Limb (tissue), 2 donors: Measurements from ENCODE around the gene RPS6KB2.
"Not testable (repeated sequence)": the region's sequence is repeated elsewhere in the genome, so short reads cannot be mapped to it uniquely, and the experiment has no call there.

ENCODE experiments used
- DNase-seq, 2 donors: peaks; one replicate each; pipeline ENCODE4 v3.0.0-alpha.2; 2016; ENCODE audit errors: extremely low spot score in 2 of 2

RPS6KB2 gene

GRCh38 chr11:67397986-67398660 lies 30.2 kb upstream of the RPS6KB2 start:
- no peak for DNase-seq

- DNase-seq = no peak
These were observed 29.4 kb upstream of the RPS6KB2 start for GRCh38 chr11:67398661-67399563.

GRCh38 chr11:67400251-67400941 lies 27.9 kb upstream of the RPS6KB2 start:
- no peak for DNase-seq

- DNase-seq = no peak
These were observed 27.3 kb upstream of the RPS6KB2 start for GRCh38 chr11:67400942-67401494.

- DNase-seq = peak; percentile 90 to 98
These were observed 26.7 kb upstream of the RPS6KB2 start, which contains the start of gene PPP1CA for GRCh38 chr11:67401495-67402191. PPP1CA (minus strand) TSS chr11:67401858; CDS start chr11:67401782, 76 bp downstream.

- not testable (repeated sequence) for DNase-seq
These were observed 26.0 kb upstream of the RPS6KB2 start for GRCh38 chr11:67402192-67402839.

- DNase-seq = not testable (repeated sequence)
These were observed 25.2 kb upstream of the RPS6KB2 start for GRCh38 chr11:67403085-67403484.

- DNase-seq = no peak
These were observed 23.6 kb upstream of the RPS6KB2 start for GRCh38 chr11:67404515-67405195.

- DNase-seq = no peak
These were observed 23.1 kb upstream of the RPS6KB2 start for GRCh38 chr11:67405196-67405567.

GRCh38 chr11:67405688-67406339 lies 22.5 kb upstream of the RPS6KB2 start:
- no peak for DNase-seq

GRCh38 chr11:67406420-67406968 lies 21.8 kb upstream of the RPS6KB2 start:
- DNase-seq = no peak

- DNase-seq = no peak
These were observed 21.2 kb upstream of the RPS6KB2 start for GRCh38 chr11:67406969-67407687.

GRCh38 chr11:67407688-67408163 lies 20.6 kb upstream of the RPS6KB2 start:
- no peak for DNase-seq

GRCh38 chr11:67408437-67409200 lies 19.7 kb upstream of the RPS6KB2 start:
- DNase-seq = no peak

- DNase-seq = no peak
These were observed 19.0 kb upstream of the RPS6KB2 start for GRCh38 chr11:67409261-67409666.

GRCh38 chr11:67409781-67410368 lies 18.4 kb upstream of the RPS6KB2 start:
- no peak for DNase-seq

GRCh38 chr11:67410369-67410831 lies 17.9 kb upstream of the RPS6KB2 start:
- no peak for DNase-seq
